GM23338 (cell line): ENCODE results near the gene KCTD17. TPM values are rescaled to one million over a fixed set of nuclear protein-coding genes. Genes with fewer than 3 reads are reported as not detected.

Experiments used
- ATAC-seq: fragments of 200-7000 bp; cut with Tn5 transposase; 3 replicates; pipeline ENCODE4 v1.9.1; 2020
- DNase-seq: peaks from one replicate; pipeline ENCODE4 v3.0.0-alpha.2; 2015; ENCODE audit warnings: low spot score
- H2AFZ ChIP-seq: fragments of 200-600 bp; sonication (generic); 2 replicates; pipeline ENCODE4 v1.8.0; 2016; ENCODE audit warnings: antibody characterized with exemption, mild to moderate bottlenecking, moderate library complexity
- H3F3A ChIP-seq: fragments of 200-600 bp; sonication (generic); replicated peaks from 2 replicates; pipeline ENCODE4 v1.8.0; 2017; ENCODE audit warnings: antibody characterized with exemption, mixed run types, low read depth
- H3K27ac ChIP-seq: fragments of 200-600 bp; sonication (generic); 2 replicates; pipeline ENCODE4 v1.6.1; 2016; ENCODE audit warnings: low read depth
- H3K27me3 ChIP-seq: fragments of 200-600 bp; sonication (generic); 2 replicates; pipeline ENCODE4 v1.8.0; 2016; ENCODE audit warnings: mild to moderate bottlenecking, mixed run types, moderate library complexity; ENCODE audit not compliant: insufficient read depth
- H3K36me3 ChIP-seq: fragments of 200-600 bp; sonication (generic); 2 replicates; pipeline ENCODE4 v1.8.0; 2016; ENCODE audit warnings: mild to moderate bottlenecking; ENCODE audit not compliant: insufficient read depth
- H3K4me1 ChIP-seq: fragments of 200-600 bp; sonication (generic); 2 replicates; pipeline ENCODE4 v1.8.0; 2016; ENCODE audit warnings: mild to moderate bottlenecking, moderate library complexity; ENCODE audit not compliant: insufficient read depth
- H3K4me2 ChIP-seq: fragments of 200-600 bp; sonication (generic); 2 replicates; pipeline ENCODE4 v1.7.1; 2017; ENCODE audit warnings: mixed run types
- H3K4me3 ChIP-seq: fragments of 200-600 bp; sonication (generic); 2 replicates; pipeline ENCODE4 v1.6.1; 2016; ENCODE audit warnings: mixed run types
- H3K79me2 ChIP-seq: fragments of 200-600 bp; sonication (generic); replicated peaks from 2 replicates; pipeline ENCODE4 v1.8.0; 2017; ENCODE audit warnings: mild to moderate bottlenecking; ENCODE audit not compliant: insufficient read depth
- H3K9me2 ChIP-seq: fragments of 200-600 bp; sonication (generic); 2 replicates; pipeline ENCODE4 v1.8.0; 2017; ENCODE audit not compliant: insufficient read depth
- H4K20me1 ChIP-seq: fragments of 200-600 bp; sonication (generic); replicated peaks from 2 replicates; pipeline ENCODE4 v1.8.0; 2017; ENCODE audit warnings: mild to moderate bottlenecking; ENCODE audit not compliant: insufficient read depth
- H3K27ac Mint-ChIP-seq: 2 replicates; pipeline ENCODE4 v1.8.0; 2020; ENCODE audit warnings: inconsistent platforms, mild to moderate bottlenecking, moderate library complexity, mixed read lengths
- H3K27me3 Mint-ChIP-seq: 3 replicates; pipeline ENCODE4 v1.8.0; 2022; ENCODE audit warnings: low read depth, mild to moderate bottlenecking, moderate library complexity, mixed read lengths, inconsistent platforms; ENCODE audit not compliant: insufficient read depth, poor library complexity
- H3K36me3 Mint-ChIP-seq: 3 replicates; pipeline ENCODE4 v1.8.0; 2021; ENCODE audit warnings: low read depth, mild to moderate bottlenecking, inconsistent platforms, moderate library complexity, mixed read lengths
- H3K4me1 Mint-ChIP-seq: 3 replicates; pipeline ENCODE4 v1.8.0; 2020; ENCODE audit warnings: mild to moderate bottlenecking, inconsistent platforms, mixed read lengths
- H3K4me3 Mint-ChIP-seq: 3 replicates; pipeline ENCODE4 v1.8.0; 2021; ENCODE audit warnings: moderate library complexity, mild to moderate bottlenecking, inconsistent platforms, mixed read lengths
- H3K9me3 Mint-ChIP-seq: 3 replicates; pipeline ENCODE4 v1.8.0; 2020; ENCODE audit warnings: moderate library complexity, mild to moderate bottlenecking, inconsistent platforms, mixed read lengths
- JUNB ChIP-seq: IDR thresholded peaks from one replicate; pipeline ENCODE4 v1.6.1; 2016; ENCODE audit warnings: antibody characterized with exemption; ENCODE audit not compliant: unreplicated experiment
- ZNF114 ChIP-seq: fragments of 250-450 bp; sonication (Bioruptor Pico); IDR thresholded peaks from 2 replicates; pipeline ENCODE4 v1.5.0; 2020; ENCODE audit warnings: mild to moderate bottlenecking, moderate library complexity
- ZNF462 ChIP-seq: fragments of 250-450 bp; sonication (Bioruptor Pico); IDR thresholded peaks from 2 replicates; pipeline ENCODE4 v1.5.0; 2020; ENCODE audit warnings: mild to moderate bottlenecking, moderate library complexity
- polyA plus RNA-seq: library from polyadenylated mRNA; unstranded; fragments of >200 nt; fragmentation: Nextera tagmentation; extraction: Ambion mirVana; gene quantifications from 2 replicates; pipeline ENCODE4 v1.2.1, GENCODE V29; 2016
- total RNA-seq: library from RNA; depleted of rRNA; stranded (reverse); fragments of >200 nt; shearing (Covaris generic); gene quantifications from 2 replicates; pipeline ENCODE4 v1.2.3, GENCODE V29; 2014
- TF ChIP-seq, protein P1 (sequence below): IDR thresholded peaks from one replicate; pipeline ENCODE4 v1.6.1; 2018; ENCODE audit warnings: antibody characterized with exemption; ENCODE audit not compliant: unreplicated experiment
- TF ChIP-seq, protein P2 (sequence below): IDR thresholded peaks from 2 replicates; pipeline ENCODE4 v1.6.1; 2016; ENCODE audit warnings: antibody characterized with exemption

The KCTD17 gene
- total and polyA plus RNA-seq, 2 experiments from 2014 or later: 25.1 to 35.0 TPM

DNA sequence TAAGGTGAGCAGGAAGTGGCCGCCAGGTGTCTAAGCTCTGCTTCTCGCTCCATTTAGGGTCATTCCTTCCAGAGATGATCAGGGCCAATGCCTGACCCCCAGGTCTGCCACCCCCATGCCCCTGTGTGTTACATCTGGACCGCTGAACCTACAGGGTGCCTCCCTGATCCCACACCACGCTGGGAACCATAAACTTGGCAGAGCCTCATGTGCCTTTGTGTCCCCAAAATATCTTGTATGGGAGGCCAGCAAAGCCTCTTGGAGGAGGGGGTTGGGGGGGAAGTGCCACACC is 36.0 kb upstream of the KCTD17 start (continued):
- TF ChIP-seq, protein P1, sequence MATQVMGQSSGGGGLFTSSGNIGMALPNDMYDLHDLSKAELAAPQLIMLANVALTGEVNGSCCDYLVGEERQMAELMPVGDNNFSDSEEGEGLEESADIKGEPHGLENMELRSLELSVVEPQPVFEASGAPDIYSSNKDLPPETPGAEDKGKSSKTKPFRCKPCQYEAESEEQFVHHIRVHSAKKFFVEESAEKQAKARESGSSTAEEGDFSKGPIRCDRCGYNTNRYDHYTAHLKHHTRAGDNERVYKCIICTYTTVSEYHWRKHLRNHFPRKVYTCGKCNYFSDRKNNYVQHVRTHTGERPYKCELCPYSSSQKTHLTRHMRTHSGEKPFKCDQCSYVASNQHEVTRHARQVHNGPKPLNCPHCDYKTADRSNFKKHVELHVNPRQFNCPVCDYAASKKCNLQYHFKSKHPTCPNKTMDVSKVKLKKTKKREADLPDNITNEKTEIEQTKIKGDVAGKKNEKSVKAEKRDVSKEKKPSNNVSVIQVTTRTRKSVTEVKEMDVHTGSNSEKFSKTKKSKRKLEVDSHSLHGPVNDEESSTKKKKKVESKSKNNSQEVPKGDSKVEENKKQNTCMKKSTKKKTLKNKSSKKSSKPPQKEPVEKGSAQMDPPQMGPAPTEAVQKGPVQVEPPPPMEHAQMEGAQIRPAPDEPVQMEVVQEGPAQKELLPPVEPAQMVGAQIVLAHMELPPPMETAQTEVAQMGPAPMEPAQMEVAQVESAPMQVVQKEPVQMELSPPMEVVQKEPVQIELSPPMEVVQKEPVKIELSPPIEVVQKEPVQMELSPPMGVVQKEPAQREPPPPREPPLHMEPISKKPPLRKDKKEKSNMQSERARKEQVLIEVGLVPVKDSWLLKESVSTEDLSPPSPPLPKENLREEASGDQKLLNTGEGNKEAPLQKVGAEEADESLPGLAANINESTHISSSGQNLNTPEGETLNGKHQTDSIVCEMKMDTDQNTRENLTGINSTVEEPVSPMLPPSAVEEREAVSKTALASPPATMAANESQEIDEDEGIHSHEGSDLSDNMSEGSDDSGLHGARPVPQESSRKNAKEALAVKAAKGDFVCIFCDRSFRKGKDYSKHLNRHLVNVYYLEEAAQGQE: no peak
- TF ChIP-seq, protein P2, sequence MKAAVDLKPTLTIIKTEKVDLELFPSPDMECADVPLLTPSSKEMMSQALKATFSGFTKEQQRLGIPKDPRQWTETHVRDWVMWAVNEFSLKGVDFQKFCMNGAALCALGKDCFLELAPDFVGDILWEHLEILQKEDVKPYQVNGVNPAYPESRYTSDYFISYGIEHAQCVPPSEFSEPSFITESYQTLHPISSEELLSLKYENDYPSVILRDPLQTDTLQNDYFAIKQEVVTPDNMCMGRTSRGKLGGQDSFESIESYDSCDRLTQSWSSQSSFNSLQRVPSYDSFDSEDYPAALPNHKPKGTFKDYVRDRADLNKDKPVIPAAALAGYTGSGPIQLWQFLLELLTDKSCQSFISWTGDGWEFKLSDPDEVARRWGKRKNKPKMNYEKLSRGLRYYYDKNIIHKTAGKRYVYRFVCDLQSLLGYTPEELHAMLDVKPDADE: no peak

- H4K20me1 ChIP-seq: no peaks in the 10 kb centered on the region; the same call in 1 of the 2 replicates
- Mint-ChIP-seq H3K9me3 (no peaks in the 10 kb centered on the region; the same call in 2 of the 3 replicates), H3K27ac (no peak overlapping the region), H3K27me3 (peaks cover 6% of the 10 kb centered on the region), H3K36me3 (peaks cover 14% of the 10 kb centered on the region; the same call in 2 of the 3 replicates), H3K4me3 (peak overlapping the region; percentile 32; the same call in 2 of the 3 replicates), H3K4me1 (peaks cover 12% of the 10 kb centered on the region; the same call in 2 of the 3 replicates)
- no peak overlapping the region for H2AFZ ChIP-seq
- H3K27ac ChIP-seq: no peak overlapping the region
- no peaks in the 10 kb centered on the region for H3K36me3 ChIP-seq
- no peaks in the 10 kb centered on the region for H3K27me3 ChIP-seq
- H3K9me2 ChIP-seq: no peaks in the 10 kb centered on the region
- H3K4me1 ChIP-seq: peaks cover 11% of the 10 kb centered on the region; the same call in 1 of the 2 replicates
- DNase-seq: no peak
- H3F3A ChIP-seq: no peaks in the 10 kb centered on the region
- ATAC-seq: no peak
- H3K4me3 ChIP-seq: no peak overlapping the region
- no peak for TF ChIP-seq ZNF462
- no peak for TF ChIP-seq JUNB
- TF ChIP-seq, protein P2: no peak
- no peak for TF ChIP-seq ZNF114 (CRISPR knock-in tag)
- H3K79me2 ChIP-seq: peaks cover 20% of the 10 kb centered on the region
- H3K4me2 ChIP-seq: no peak overlapping the region
These were observed 35.2 kb upstream of the KCTD17 start for GRCh38 chr22:37016134-37016910.
